SU-DHL-6 (cell line): ENCODE results near the gene IFT74.

Source experiments
- CTCF ChIP-seq: fragments of 200-600 bp; sonication (generic); IDR thresholded peaks from one replicate; pipeline ENCODE4 v1.5.1; 2017; ENCODE audit warnings: antibody characterized with exemption, mild to moderate bottlenecking, low read length, moderate library complexity; ENCODE audit not compliant: insufficient read depth, poor library complexity, severe bottlenecking
- EZH2phosphoT487 ChIP-seq: fragments of 200-600 bp; sonication (generic), shearing (Covaris generic); conservative IDR thresholded peaks from 2 replicates; pipeline ENCODE4 v1.6.1; 2018; ENCODE audit warnings: mild to moderate bottlenecking, antibody characterized with exemption, low read length, moderate library complexity, mixed read lengths

- TF ChIP-seq CTCF (no peak), EZH2phosphoT487 (no peak)
These were observed 27.1 kb downstream of the IFT74 start for GRCh38 chr9:26983340-26983739.
